Astrocyte (in vitro differentiated cells and primary cell): ENCODE results near the gene MISP. TPM values are rescaled to one million over a fixed set of nuclear protein-coding genes. Genes with fewer than 3 reads are reported as not detected.

ENCODE experiments used
- DNase-seq: peaks from one replicate; pipeline ENCODE4 v3.0.0-alpha.2; 2010; ENCODE audit warnings: low read depth
- FAIRE-seq: peaks from 2 replicates; lab custom pipeline; 2011; peaks lifted over from hg19 to GRCh38; lab: Jason Lieb, UNC
- H2AFZ ChIP-seq: 2 replicates; pipeline ENCODE4 v1.6.0; 2012; ENCODE audit warnings: low read depth, low read length, inconsistent platforms
- H3K27ac ChIP-seq: 2 replicates; pipeline ENCODE4 v1.5.1; 2011; ENCODE audit warnings: low read depth, low read length, inconsistent platforms
- H3K27me3 ChIP-seq: 2 replicates; pipeline ENCODE4 v1.6.0; 2011; ENCODE audit warnings: low read length, inconsistent platforms; ENCODE audit not compliant: insufficient read depth
- H3K36me3 ChIP-seq: 2 replicates; pipeline ENCODE4 v1.5.1; 2011; ENCODE audit warnings: low read length, inconsistent platforms; ENCODE audit not compliant: insufficient read depth
- H3K4me1 ChIP-seq: 2 replicates; pipeline ENCODE4 v1.5.1; 2011; ENCODE audit warnings: low read length, inconsistent platforms; ENCODE audit not compliant: insufficient read depth
- H3K4me2 ChIP-seq: 2 replicates; pipeline ENCODE4 v1.6.0; 2012; ENCODE audit warnings: low read length, inconsistent platforms
- H3K4me3 ChIP-seq: 2 replicates; pipeline ENCODE4 v1.5.1; 2011; ENCODE audit warnings: low read depth, mild to moderate bottlenecking, low read length, inconsistent platforms; ENCODE audit not compliant: insufficient read depth
- H3K79me2 ChIP-seq: 2 replicates; pipeline ENCODE4 v1.6.0; 2012; ENCODE audit warnings: mild to moderate bottlenecking, low read length, inconsistent platforms; ENCODE audit not compliant: insufficient read depth
- H3K9ac ChIP-seq: 2 replicates; pipeline ENCODE4 v1.6.0; 2012; ENCODE audit warnings: mild to moderate bottlenecking, low read length, inconsistent platforms
- H3K9me3 ChIP-seq: 2 replicates; pipeline ENCODE4 v1.5.1; 2012; ENCODE audit warnings: low read depth, mild to moderate bottlenecking, low read length, inconsistent platforms; ENCODE audit not compliant: insufficient read depth
- H4K20me1 ChIP-seq: 2 replicates; pipeline ENCODE4 v1.6.0; 2012; ENCODE audit warnings: low read length, inconsistent platforms; ENCODE audit not compliant: insufficient read depth
- H3K27ac Mint-ChIP-seq: one replicate; pipeline ENCODE4 v1.8.0; 2021; ENCODE audit warnings: mild to moderate bottlenecking, mixed read lengths; ENCODE audit not compliant: unreplicated experiment
- H3K27me3 Mint-ChIP-seq: one replicate; pipeline ENCODE4 v1.8.0; 2021; ENCODE audit warnings: low read depth, mixed read lengths; ENCODE audit not compliant: unreplicated experiment
- H3K36me3 Mint-ChIP-seq: one replicate; pipeline ENCODE4 v1.8.0; 2021; ENCODE audit warnings: low read depth, mixed read lengths; ENCODE audit not compliant: unreplicated experiment
- H3K4me1 Mint-ChIP-seq: one replicate; pipeline ENCODE4 v1.8.0; 2021; ENCODE audit warnings: low read depth, mixed read lengths; ENCODE audit not compliant: unreplicated experiment
- H3K4me3 Mint-ChIP-seq: one replicate; pipeline ENCODE4 v1.8.0; 2021; ENCODE audit warnings: mild to moderate bottlenecking, moderate library complexity, mixed read lengths; ENCODE audit not compliant: unreplicated experiment
- H3K9me3 Mint-ChIP-seq: one replicate; pipeline ENCODE4 v1.8.0; 2021; ENCODE audit warnings: mild to moderate bottlenecking, mixed read lengths; ENCODE audit not compliant: unreplicated experiment
- CTCF ChIP-seq: IDR thresholded peaks from 2 replicates; pipeline ENCODE4 v1.5.1; 2011; ENCODE audit warnings: low read depth, mild to moderate bottlenecking, inconsistent platforms, low read length, moderate library complexity; ENCODE audit not compliant: insufficient read depth
- EZH2 ChIP-seq: IDR thresholded peaks from 2 replicates; pipeline ENCODE4 v1.6.1; 2012; ENCODE audit warnings: mild to moderate bottlenecking, low read length, inconsistent platforms; ENCODE audit not compliant: insufficient read depth
- total RNA-seq: library from RNA; stranded (reverse); gene quantifications from 2 replicates; pipeline ENCODE4 v1.2.1, GENCODE V29; 2021

MISP gene
- total RNA-seq, 1 donor from 2014 or later = 0.43 TPM

GRCh38 chr19:793806-794205 lies 42.9 kb downstream of the MISP start:
- Mint-ChIP-seq H3K27me3 (no peaks in the 10 kb centered on the region), H3K36me3 (no peaks in the 10 kb centered on the region), H3K4me3 (no peak overlapping the region), H3K27ac (no peak overlapping the region), H3K9me3 (no peaks in the 10 kb centered on the region), H3K4me1 (peaks cover 13% of the 10 kb centered on the region)
- TF ChIP-seq CTCF (no peak), EZH2 (no peak)
- Histone ChIP-seq H3K27me3 (no peaks in the 10 kb centered on the region), H3K79me2 (peaks cover 10% of the 10 kb centered on the region), H3K9me3 (no peaks in the 10 kb centered on the region), H3K4me2 (no peak overlapping the region), H4K20me1 (peaks cover 10% of the 10 kb centered on the region), H3K4me3 (no peak overlapping the region), H2AFZ (no peak overlapping the region), H3K27ac (no peak overlapping the region), H3K4me1 (no peaks in the 10 kb centered on the region), H3K36me3 (no peaks in the 10 kb centered on the region), H3K9ac (no peak overlapping the region)
- FAIRE-seq = no peak
- no peak for DNase-seq

- Mint-ChIP-seq H3K4me3 (no peak overlapping the region), H3K4me1 (peaks cover 6% of the 10 kb centered on the region), H3K27ac (no peak overlapping the region), H3K27me3 (no peaks in the 10 kb centered on the region), H3K9me3 (no peaks in the 10 kb centered on the region), H3K36me3 (peaks cover 2% of the 10 kb centered on the region)
- TF ChIP-seq EZH2 (no peak), CTCF (no peak)
- peaks cover 23% of the 10 kb centered on the region for H4K20me1 ChIP-seq
- H3K36me3 ChIP-seq = peaks cover 4% of the 10 kb centered on the region
- H3K4me2 ChIP-seq = no peak overlapping the region
- peaks cover 24% of the 10 kb centered on the region for H3K79me2 ChIP-seq
- H3K4me1 ChIP-seq = peaks cover 11% of the 10 kb centered on the region
- DNase-seq (no peak), FAIRE-seq (no peak)
- H3K9ac ChIP-seq = no peak overlapping the region
- peak overlapping the region; percentile 18 for H2AFZ ChIP-seq
- no peaks in the 10 kb centered on the region for H3K27me3 ChIP-seq
- no peaks in the 10 kb centered on the region for H3K9me3 ChIP-seq
- no peak overlapping the region for H3K4me3 ChIP-seq
- no peak overlapping the region for H3K27ac ChIP-seq
Measured at GRCh38 chr19:795073-795611, 44.2 kb downstream of the MISP start.
